Right lobe of liver (tissue), 4 donors: ENCODE measurements around the gene FAM237A.

Experiments used
- POLR2A ChIP-seq: fragments of 450-650 bp; IDR thresholded peaks from one replicate; pipeline ENCODE4 v1.6.1; 2017; ENCODE audit warnings: antibody characterized with exemption, mild to moderate bottlenecking
- TF ChIP-seq, protein P1 (sequence below), 4 donors: fragments of 200-600 bp in 3 of 4; fragments of 450-650 bp in 1 of 4; IDR thresholded peaks; one replicate each; pipeline versions ENCODE4 v1.5.1 to v1.8.0; 2016 to 2022; ENCODE audit warnings: antibody characterized with exemption in 4 of 4, mild to moderate bottlenecking in 2 of 4
- donor health status: DM: no; HTN: no; CAD: no.
- donor health status: DM: no; HTN: no; CAD: no.
- donor health status: DM: no; HTN: yes; CAD: no.

GRCh38 chr2:206696910-206697309 is 54.6 kb downstream of the FAM237A start:
- TF ChIP-seq, protein P1, sequence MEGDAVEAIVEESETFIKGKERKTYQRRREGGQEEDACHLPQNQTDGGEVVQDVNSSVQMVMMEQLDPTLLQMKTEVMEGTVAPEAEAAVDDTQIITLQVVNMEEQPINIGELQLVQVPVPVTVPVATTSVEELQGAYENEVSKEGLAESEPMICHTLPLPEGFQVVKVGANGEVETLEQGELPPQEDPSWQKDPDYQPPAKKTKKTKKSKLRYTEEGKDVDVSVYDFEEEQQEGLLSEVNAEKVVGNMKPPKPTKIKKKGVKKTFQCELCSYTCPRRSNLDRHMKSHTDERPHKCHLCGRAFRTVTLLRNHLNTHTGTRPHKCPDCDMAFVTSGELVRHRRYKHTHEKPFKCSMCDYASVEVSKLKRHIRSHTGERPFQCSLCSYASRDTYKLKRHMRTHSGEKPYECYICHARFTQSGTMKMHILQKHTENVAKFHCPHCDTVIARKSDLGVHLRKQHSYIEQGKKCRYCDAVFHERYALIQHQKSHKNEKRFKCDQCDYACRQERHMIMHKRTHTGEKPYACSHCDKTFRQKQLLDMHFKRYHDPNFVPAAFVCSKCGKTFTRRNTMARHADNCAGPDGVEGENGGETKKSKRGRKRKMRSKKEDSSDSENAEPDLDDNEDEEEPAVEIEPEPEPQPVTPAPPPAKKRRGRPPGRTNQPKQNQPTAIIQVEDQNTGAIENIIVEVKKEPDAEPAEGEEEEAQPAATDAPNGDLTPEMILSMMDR (IDR thresholded peaks at IDR 0.05), result no peak
- no peak for TF ChIP-seq POLR2A
